Measurements from ENCODE around the gene FEZF1.

Gene FEZF1

DNA sequence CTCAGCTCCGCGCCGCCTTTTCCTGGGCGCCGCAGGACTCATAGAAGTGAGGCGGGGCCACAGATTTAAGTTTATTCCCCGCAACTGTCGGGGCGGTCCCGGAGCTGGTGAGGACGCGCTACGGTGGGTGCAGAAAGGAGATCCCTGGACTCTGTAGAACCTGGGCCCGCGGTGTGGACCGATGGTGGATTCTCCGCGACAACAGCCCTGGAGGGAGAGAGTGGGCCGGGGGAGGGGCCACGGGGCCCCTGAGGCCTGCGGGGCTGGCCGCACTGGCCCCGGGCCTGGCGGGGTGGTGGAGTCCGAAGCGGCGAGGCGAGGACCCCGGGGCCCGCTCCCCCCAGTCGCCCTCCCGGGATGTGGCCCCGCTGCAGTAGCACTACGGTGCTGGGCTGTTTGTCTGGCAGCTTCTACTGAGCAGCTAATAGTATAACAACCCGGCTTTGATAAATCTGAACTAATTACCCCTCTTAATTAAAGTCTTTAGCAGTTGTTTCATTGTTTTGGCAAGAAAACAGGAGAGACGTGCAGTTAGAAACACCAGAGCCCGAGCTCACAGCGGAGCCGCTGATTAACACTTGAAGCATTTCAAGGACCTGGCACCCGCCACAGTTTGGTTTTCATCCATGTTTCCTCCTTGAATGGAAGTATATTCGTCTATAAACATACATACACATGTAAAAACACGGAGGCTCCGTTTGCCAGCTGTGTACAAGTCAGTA, 4.2 kb downstream of the FEZF1 start:
- H3K4me3 ChIP-seq (ENCODE audit: low read depth, low read length): no peak overlapping the region
- H3K4me1 ChIP-seq: no peaks in the 10 kb centered on the region
- peaks cover 59% of the 10 kb centered on the region for H3K27me3 ChIP-seq
- DNase-seq: no peak
- H3K36me3 ChIP-seq: no peaks in the 10 kb centered on the region; the same call in 1 of the 2 replicates
- H3K9me3 ChIP-seq: no peaks in the 10 kb centered on the region
- TF ChIP-seq, protein P1, sequence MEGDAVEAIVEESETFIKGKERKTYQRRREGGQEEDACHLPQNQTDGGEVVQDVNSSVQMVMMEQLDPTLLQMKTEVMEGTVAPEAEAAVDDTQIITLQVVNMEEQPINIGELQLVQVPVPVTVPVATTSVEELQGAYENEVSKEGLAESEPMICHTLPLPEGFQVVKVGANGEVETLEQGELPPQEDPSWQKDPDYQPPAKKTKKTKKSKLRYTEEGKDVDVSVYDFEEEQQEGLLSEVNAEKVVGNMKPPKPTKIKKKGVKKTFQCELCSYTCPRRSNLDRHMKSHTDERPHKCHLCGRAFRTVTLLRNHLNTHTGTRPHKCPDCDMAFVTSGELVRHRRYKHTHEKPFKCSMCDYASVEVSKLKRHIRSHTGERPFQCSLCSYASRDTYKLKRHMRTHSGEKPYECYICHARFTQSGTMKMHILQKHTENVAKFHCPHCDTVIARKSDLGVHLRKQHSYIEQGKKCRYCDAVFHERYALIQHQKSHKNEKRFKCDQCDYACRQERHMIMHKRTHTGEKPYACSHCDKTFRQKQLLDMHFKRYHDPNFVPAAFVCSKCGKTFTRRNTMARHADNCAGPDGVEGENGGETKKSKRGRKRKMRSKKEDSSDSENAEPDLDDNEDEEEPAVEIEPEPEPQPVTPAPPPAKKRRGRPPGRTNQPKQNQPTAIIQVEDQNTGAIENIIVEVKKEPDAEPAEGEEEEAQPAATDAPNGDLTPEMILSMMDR (IDR thresholded peaks at IDR 0.05; ENCODE audit: low read depth, low read length): no peak

DNA sequence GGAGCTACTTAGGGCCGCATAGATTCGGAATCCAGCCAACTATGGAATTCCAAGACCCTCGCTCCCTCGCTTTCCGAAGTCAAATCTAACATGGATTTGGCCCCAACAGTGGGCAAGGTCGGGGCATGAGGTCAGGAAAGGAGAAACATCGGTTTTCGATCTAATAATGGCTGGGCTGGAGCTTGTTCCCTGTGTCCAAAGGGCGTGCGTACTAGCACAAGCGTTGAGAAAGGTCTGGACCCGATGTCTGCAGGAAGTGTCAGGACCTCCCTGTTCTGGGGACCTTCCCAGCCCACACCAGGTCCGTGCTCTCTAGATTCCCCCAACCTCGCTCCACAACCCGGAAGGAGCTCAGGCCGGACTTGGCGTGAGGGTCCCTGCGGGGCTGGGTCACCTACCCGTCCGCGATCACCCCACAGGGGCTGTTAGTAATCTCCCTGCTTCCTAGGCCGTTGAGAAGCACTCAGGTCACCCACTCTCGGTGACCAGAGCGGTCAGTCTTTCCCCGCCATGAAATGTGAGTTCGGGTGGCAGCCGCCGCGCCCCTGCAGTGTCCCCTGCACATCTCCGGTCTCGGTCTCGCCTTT, 4.8 kb downstream of the FEZF1 start:
- Histone ChIP-seq H3K4me1 (no peaks in the 10 kb centered on the region), H3K9me3 (no peaks in the 10 kb centered on the region), H3K27me3 (peaks cover 53% of the 10 kb centered on the region), H3K36me3 (no peaks in the 10 kb centered on the region; the same call in 1 of the 2 replicates), H3K4me3 (ENCODE audit: low read depth, low read length) (no peak overlapping the region)
- no peak for DNase-seq
- TF ChIP-seq, protein P1 (IDR thresholded peaks at IDR 0.05; ENCODE audit: low read depth, low read length): no peak

DNA sequence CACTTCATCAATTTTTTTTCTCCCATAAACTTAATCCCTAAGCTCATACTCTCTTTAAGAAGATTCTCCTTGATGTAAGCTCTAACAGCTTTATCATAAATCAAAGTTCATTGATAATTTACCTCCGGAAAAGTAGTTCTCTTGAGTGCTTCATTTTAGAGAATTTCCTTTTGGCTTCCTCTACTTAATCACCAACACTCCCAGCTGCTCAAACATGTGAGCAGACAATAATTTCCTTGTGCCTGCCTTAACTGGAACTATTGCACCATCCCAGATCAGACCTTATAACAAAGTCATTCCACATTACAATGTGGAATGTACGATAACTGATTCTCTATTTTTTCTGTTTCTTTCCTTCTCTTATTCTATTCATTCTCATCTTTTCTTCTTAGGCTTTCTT, 5.9 kb downstream of the FEZF1 start:
- TF ChIP-seq, protein P1 (IDR thresholded peaks at IDR 0.05; ENCODE audit: low read depth, low read length): no peak

DNA sequence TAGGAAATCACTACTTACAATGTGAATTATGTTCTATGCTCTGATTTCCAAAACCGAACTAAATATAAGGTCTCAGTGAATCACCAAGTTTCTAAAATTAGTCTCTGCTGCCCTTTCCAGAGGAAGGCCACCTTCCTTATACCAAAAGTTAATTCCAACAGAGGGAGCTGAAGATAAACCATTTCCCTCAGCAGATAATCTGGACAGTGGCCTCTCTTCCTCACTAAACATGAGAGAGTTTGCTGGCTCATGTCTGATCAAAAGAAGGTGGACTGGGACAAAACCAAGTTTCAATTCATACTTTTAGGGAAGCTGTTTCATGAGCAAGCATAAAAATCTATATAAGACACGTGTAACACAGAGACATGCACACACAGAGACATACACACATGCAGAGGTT, 6.4 kb downstream of the FEZF1 start:
- Histone ChIP-seq H3K4me3 (ENCODE audit: low read depth, low read length) (no peak overlapping the region), H3K36me3 (no peaks in the 10 kb centered on the region), H3K4me1 (no peaks in the 10 kb centered on the region), H3K9me3 (no peaks in the 10 kb centered on the region), H3K27me3 (peaks cover 39% of the 10 kb centered on the region)
- DNase-seq: no peak
- TF ChIP-seq, protein P1 (IDR thresholded peaks at IDR 0.05; ENCODE audit: low read depth, low read length): no peak

More for the DNA sequence above, 5.9 kb downstream of the FEZF1 start:
- Histone ChIP-seq H3K9me3 (no peaks in the 10 kb centered on the region), H3K36me3 (no peaks in the 10 kb centered on the region), H3K4me3 (ENCODE audit: low read depth, low read length) (no peak overlapping the region), H3K4me1 (no peaks in the 10 kb centered on the region), H3K27me3 (peaks cover 42% of the 10 kb centered on the region)
- DNase-seq: no peak

DNA sequence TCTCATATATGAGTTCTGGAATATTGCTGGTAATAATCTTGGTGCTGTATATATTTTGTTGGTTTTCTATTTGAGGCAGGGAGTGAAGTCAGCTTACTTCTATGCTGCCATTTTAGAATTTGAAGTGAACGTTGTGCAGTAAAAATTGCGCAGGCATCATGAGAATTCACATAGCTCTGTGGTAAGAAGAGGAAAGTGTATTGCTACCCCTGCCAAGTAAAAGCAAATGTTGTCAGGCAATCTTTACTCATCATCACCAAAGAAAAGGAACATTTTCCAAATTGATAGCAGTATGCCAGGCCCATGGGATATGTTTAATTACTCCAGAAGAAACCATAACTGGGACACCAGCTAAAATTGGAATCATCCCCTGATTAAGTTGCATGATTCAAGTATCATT, 13.4 kb downstream of the FEZF1 start:
- DNase-seq: no peak
- no peaks in the 10 kb centered on the region for H3K27me3 ChIP-seq
- H3K4me1 ChIP-seq: no peaks in the 10 kb centered on the region
- H3K9me3 ChIP-seq: no peaks in the 10 kb centered on the region
- no peaks in the 10 kb centered on the region for H3K36me3 ChIP-seq
- no peak overlapping the region for H3K4me3 ChIP-seq (ENCODE audit: low read depth, low read length)
- TF ChIP-seq, protein P1 (IDR thresholded peaks at IDR 0.05; ENCODE audit: low read depth, low read length): no peak

DNA sequence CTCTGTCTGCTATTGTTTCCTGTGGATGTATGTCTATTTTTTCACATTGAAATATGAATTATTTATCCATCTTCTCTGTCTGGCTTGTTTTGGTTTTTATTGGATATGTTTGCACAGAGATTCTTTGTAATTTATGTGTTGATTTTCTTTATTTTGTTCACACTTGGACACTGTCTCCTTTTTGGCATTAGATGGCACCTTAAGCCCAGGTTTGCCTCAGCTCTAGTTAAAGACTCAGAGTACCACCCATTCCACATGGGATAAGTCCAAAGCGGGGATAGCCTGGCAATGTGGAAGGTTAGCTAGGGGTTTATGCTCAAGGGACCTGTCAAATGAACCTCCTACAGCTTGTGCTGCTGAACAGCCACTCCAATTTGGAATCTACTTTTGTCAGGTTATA, 14.1 kb downstream of the FEZF1 start:
- no peaks in the 10 kb centered on the region for H3K9me3 ChIP-seq
- DNase-seq: no peak
- TF ChIP-seq, protein P1 (IDR thresholded peaks at IDR 0.05; ENCODE audit: low read depth, low read length): no peak
- H3K27me3 ChIP-seq: no peaks in the 10 kb centered on the region
- H3K36me3 ChIP-seq: no peaks in the 10 kb centered on the region
- H3K4me3 ChIP-seq (ENCODE audit: low read depth, low read length): no peak overlapping the region
- H3K4me1 ChIP-seq: no peaks in the 10 kb centered on the region
